22Rv1 (cell line): Measurements from ENCODE around the gene TMEM212.

Experiments
- H3K27ac ChIP-seq: fragments of 450-650 bp; 2 replicates; pipeline ENCODE4 v1.5.1; 2017
- CTCF ChIP-seq: fragments of 450-650 bp; IDR thresholded peaks from 2 replicates; pipeline ENCODE4 v1.5.1; 2017; ENCODE audit warnings: mild to moderate bottlenecking
- ZFX ChIP-seq: fragments of 450-650 bp; IDR thresholded peaks from 2 replicates; pipeline ENCODE4 v1.6.1; 2017; ENCODE audit warnings: antibody characterized with exemption, borderline replicate concordance

The TMEM212 gene

GRCh38 chr3:171802590-171802956 lies 40.6 kb upstream of the TMEM212 start:
- no peak overlapping the region for H3K27ac ChIP-seq
- TF ChIP-seq CTCF, result no peak
- no peak for TF ChIP-seq ZFX

GRCh38 chr3:171803044-171803443 lies 40.1 kb upstream of the TMEM212 start:
- TF ChIP-seq ZFX (no peak), CTCF (no peak)
- H3K27ac ChIP-seq, result no peak overlapping the region

- no peak overlapping the region for H3K27ac ChIP-seq
- TF ChIP-seq CTCF (no peak), ZFX (no peak)
Measured at GRCh38 chr3:171804618-171805389, 38.3 kb upstream of the TMEM212 start.

GRCh38 chr3:171805687-171806086 lies 37.5 kb upstream of the TMEM212 start:
- no peak for TF ChIP-seq ZFX
- TF ChIP-seq CTCF, result no peak
- H3K27ac ChIP-seq, result no peak overlapping the region

- TF ChIP-seq CTCF (no peak), ZFX (no peak)
- no peak overlapping the region for H3K27ac ChIP-seq
Measured at GRCh38 chr3:171806200-171807128, 36.7 kb upstream of the TMEM212 start.

GRCh38 chr3:171807129-171807675 lies 35.9 kb upstream of the TMEM212 start:
- no peak overlapping the region for H3K27ac ChIP-seq
- TF ChIP-seq CTCF (no peak), ZFX (no peak)
